Progenitor cell of endocrine pancreas (in vitro differentiated cells): ENCODE data around the gene HERC4. TPM values are rescaled to one million over a fixed set of nuclear protein-coding genes. Genes with fewer than 3 reads are reported as not detected.

ENCODE experiments used
- DNase-seq: peaks from one replicate; pipeline ENCODE4 v3.0.0; 2021; ENCODE audit warnings: low spot score; ENCODE audit not compliant: unreplicated experiment
- H3K27ac Mint-ChIP-seq: 2 replicates; pipeline ENCODE4 v1.8.0; 2021; ENCODE audit warnings: mild to moderate bottlenecking, moderate library complexity, mixed read lengths
- H3K27me3 Mint-ChIP-seq: 2 replicates; pipeline ENCODE4 v1.8.0; 2021; ENCODE audit warnings: mixed read lengths
- H3K36me3 Mint-ChIP-seq: 2 replicates; pipeline ENCODE4 v1.8.0; 2022; ENCODE audit warnings: mixed read lengths; ENCODE audit not compliant: insufficient read depth
- H3K4me1 Mint-ChIP-seq: 2 replicates; pipeline ENCODE4 v1.8.0; 2021; ENCODE audit warnings: low read depth, mixed read lengths
- H3K4me3 Mint-ChIP-seq: 2 replicates; pipeline ENCODE4 v1.8.0; 2021; ENCODE audit warnings: low read depth, mild to moderate bottlenecking, moderate library complexity, mixed read lengths
- H3K9me3 Mint-ChIP-seq: 2 replicates; pipeline ENCODE4 v1.8.0; 2021; ENCODE audit warnings: low read depth, mixed read lengths
- total RNA-seq: library from RNA; stranded (reverse); gene quantifications from 2 replicates; pipeline ENCODE4 v1.2.1, GENCODE V29; 2021
- TF ChIP-seq, protein P1 (sequence below): fragments of 200-600 bp; sonication (generic); IDR thresholded peaks from one replicate; pipeline ENCODE4 v1.5.0; 2021; ENCODE audit warnings: antibody characterized with exemption, mild to moderate bottlenecking; ENCODE audit not compliant: unreplicated experiment

Gene HERC4
- total RNA-seq, 1 donor from 2014 or later: 62.1 TPM

DNA sequence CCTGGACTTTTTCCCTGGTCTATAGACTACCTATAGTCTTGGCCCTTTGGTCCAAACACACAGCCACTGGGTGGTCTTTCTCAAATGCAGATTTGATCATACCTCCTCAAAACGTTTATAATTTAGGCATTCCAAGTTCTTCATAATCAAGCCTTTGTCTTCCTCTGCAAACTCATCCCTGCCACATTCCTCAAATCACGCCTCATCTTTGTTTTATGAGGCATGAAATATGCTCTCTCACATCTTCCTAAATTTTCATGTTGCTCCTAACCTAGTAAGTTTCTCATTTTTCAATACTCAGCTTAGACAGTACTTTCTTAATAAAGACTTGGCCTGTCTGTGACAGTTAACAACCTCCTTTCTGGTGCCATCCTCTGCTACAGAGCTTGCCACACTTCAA lies 10.9 kb upstream of the HERC4 start:
- H3K9me3 Mint-ChIP-seq: no peaks in the 10 kb centered on the region
- no peaks in the 10 kb centered on the region for H3K36me3 Mint-ChIP-seq
- H3K4me3 Mint-ChIP-seq: no peak overlapping the region
- peaks cover 3% of the 10 kb centered on the region for H3K27me3 Mint-ChIP-seq
- TF ChIP-seq, protein P1, sequence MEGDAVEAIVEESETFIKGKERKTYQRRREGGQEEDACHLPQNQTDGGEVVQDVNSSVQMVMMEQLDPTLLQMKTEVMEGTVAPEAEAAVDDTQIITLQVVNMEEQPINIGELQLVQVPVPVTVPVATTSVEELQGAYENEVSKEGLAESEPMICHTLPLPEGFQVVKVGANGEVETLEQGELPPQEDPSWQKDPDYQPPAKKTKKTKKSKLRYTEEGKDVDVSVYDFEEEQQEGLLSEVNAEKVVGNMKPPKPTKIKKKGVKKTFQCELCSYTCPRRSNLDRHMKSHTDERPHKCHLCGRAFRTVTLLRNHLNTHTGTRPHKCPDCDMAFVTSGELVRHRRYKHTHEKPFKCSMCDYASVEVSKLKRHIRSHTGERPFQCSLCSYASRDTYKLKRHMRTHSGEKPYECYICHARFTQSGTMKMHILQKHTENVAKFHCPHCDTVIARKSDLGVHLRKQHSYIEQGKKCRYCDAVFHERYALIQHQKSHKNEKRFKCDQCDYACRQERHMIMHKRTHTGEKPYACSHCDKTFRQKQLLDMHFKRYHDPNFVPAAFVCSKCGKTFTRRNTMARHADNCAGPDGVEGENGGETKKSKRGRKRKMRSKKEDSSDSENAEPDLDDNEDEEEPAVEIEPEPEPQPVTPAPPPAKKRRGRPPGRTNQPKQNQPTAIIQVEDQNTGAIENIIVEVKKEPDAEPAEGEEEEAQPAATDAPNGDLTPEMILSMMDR: no peak
- no peaks in the 10 kb centered on the region for H3K4me1 Mint-ChIP-seq
- no peak for DNase-seq
- H3K27ac Mint-ChIP-seq: no peak overlapping the region

DNA sequence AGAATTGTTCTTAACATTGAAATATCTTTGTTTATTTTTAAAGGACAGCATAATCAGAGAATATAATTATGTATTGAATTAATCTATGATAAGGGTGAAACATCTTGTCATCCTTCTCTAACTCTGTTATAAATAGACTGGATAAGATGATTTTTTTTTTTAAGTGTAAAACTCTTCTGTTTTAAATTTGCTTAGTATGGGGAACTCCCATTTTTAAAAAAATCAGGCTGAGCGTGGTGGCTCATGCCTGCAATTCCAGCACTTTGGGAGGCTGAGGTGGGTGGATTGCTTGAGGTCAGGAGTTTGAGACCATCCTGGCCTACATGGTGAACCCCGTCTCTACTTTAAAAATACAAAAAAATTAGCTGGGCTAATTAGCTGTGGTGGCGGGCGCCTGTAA lies 9.4 kb upstream of the HERC4 start:
- Mint-ChIP-seq H3K27me3 (peaks cover 3% of the 10 kb centered on the region), H3K9me3 (no peaks in the 10 kb centered on the region), H3K4me1 (no peaks in the 10 kb centered on the region), H3K27ac (no peak overlapping the region), H3K4me3 (no peak overlapping the region), H3K36me3 (no peaks in the 10 kb centered on the region)
- TF ChIP-seq, protein P1: no peak
- DNase-seq: no peak

DNA sequence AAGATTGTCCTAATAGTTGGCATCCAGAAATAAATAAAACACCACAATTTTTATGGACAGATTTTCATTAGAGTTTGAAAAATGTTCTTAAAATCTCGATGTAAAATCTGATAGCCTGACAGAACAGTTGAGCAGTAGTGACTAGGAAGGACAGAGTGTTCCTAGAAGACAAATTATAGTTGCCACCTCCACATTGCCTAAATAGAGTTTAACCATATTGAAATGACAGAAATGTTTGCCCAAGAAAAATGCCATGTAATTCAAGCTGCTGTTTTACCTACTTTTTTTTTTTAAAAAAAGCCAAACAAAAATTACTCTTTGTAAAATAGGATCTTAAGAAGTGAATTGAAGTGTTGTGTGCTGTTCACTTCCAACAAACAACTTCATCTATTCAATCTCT lies 8.9 kb upstream of the HERC4 start:
- H3K9me3 Mint-ChIP-seq: no peaks in the 10 kb centered on the region
- H3K36me3 Mint-ChIP-seq: no peaks in the 10 kb centered on the region
- TF ChIP-seq, protein P1: no peak
- DNase-seq: no peak
- H3K27ac Mint-ChIP-seq: no peak overlapping the region
- H3K27me3 Mint-ChIP-seq: peaks cover 3% of the 10 kb centered on the region
- no peaks in the 10 kb centered on the region for H3K4me1 Mint-ChIP-seq
- H3K4me3 Mint-ChIP-seq: no peak overlapping the region

DNA sequence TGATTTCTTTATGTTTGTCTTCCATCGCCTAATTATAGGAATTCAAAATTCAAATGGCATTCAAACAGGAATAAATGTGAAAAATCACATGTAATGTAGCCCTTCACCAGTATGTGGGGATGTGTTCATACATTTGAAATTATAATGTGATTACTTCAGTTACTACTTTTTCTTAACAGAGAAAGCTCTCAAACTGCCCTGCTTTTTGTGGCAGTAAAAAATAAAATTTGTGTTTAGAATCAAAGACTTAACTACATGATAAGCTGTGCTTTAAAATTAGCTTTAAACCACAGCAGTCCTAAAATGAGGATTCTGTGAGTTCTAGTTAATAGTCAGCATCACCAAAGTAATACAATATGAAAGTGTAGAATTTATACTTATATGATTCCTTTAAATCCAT lies 7.8 kb upstream of the HERC4 start:
- Mint-ChIP-seq H3K9me3 (no peaks in the 10 kb centered on the region), H3K4me1 (no peaks in the 10 kb centered on the region), H3K27me3 (peaks cover 3% of the 10 kb centered on the region), H3K27ac (no peak overlapping the region), H3K4me3 (no peak overlapping the region), H3K36me3 (no peaks in the 10 kb centered on the region)
- TF ChIP-seq, protein P1: peak; percentile 30
- DNase-seq: no peak

DNA sequence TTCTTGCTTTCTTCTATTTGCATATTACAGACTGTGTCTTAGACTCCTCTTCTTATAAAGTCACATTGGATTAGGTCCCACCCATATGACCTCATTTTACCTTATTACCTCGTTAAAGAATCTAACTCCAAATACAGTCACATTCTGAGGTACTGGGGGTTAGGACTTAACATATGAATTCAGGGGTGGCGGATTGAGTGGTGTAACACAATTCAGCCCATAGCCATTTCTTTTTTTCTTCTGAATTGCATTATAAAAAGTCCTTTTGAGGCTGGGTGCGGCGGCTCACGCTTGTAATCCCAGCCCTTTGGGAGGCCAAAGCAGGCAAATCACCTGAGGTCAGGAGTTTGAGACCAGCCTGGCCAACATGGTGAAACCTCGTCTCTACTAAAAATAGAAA lies 6.8 kb upstream of the HERC4 start:
- Mint-ChIP-seq H3K27ac (no peak overlapping the region), H3K9me3 (no peaks in the 10 kb centered on the region), H3K4me1 (no peaks in the 10 kb centered on the region), H3K27me3 (peaks cover 3% of the 10 kb centered on the region), H3K36me3 (no peaks in the 10 kb centered on the region), H3K4me3 (no peak overlapping the region)
- TF ChIP-seq, protein P1: no peak
- no peak for DNase-seq
